Gastrocnemius medialis (tissue), 4 donors: ENCODE measurements around the gene FAM168A. TPM values are rescaled to one million over a fixed set of nuclear protein-coding genes. Genes with fewer than 3 reads are reported as not detected.

ENCODE experiments used
- ATAC-seq, 2 donors: fragments of 150-250 bp; one replicate each; pipeline ENCODE4 v1.9.1; 2016
- DNase-seq, 2 donors: peaks; one replicate each; pipeline ENCODE4 v3.0.0-alpha.2; 2019
- H3K27ac ChIP-seq, 4 donors: fragments of 200-600 bp; sonication (generic); 1 replicate in 1 of 4; 2 replicates in 3 of 4; pipeline ENCODE4 v1.5.1; 2016 to 2018; ENCODE audit warnings: mild to moderate bottlenecking in 2 of 4, moderate library complexity in 1 of 4
- H3K27me3 ChIP-seq, 3 donors: fragments of 200-600 bp; sonication (generic) in 2 of 3; 1 replicate in 1 of 3; 2 replicates in 2 of 3; pipeline versions ENCODE4 v1.5.1 to v1.6.0; 2016 to 2019; ENCODE audit warnings: mild to moderate bottlenecking in 1 of 3, moderate library complexity in 1 of 3
- H3K36me3 ChIP-seq, 2 donors: fragments of 200-600 bp; sonication (generic) in 1 of 2; one replicate each; pipeline ENCODE4 v1.5.1; 2017 to 2018
- H3K4me1 ChIP-seq, 2 donors: fragments of 200-600 bp; sonication (generic) in 1 of 2; one replicate each; pipeline ENCODE4 v1.5.1; 2016 to 2017; ENCODE audit warnings: mild to moderate bottlenecking in 2 of 2
- H3K4me3 ChIP-seq, 4 donors: fragments of 200-600 bp; sonication (generic) in 3 of 4; 1 replicate in 1 of 4; 2 replicates in 3 of 4; pipeline ENCODE4 v1.5.1; 2016 to 2019; ENCODE audit warnings: mild to moderate bottlenecking in 2 of 4
- H3K9me3 ChIP-seq, 3 donors: fragments of 200-600 bp; sonication (generic) in 2 of 3; 1 replicate in 1 of 3; 2 replicates in 2 of 3; pipeline ENCODE4 v1.5.1; 2016 to 2019
- POLR2A ChIP-seq, 2 donors: fragments of 450-650 bp; IDR thresholded peaks; one replicate each; pipeline ENCODE4 v1.6.1; 2017; ENCODE audit warnings: antibody characterized with exemption in 2 of 2, mild to moderate bottlenecking in 2 of 2, moderate library complexity in 2 of 2
- in situ Hi-C, 4 donors: fragments of 200-750 bp; cut with MboI; loops; one replicate each; pipeline versions ENCODE4 v1.15.0 to v1.8.0; 2017; ENCODE audit warnings: low sequenced_read_pairs in 4 of 4
- intact Hi-C: fragments of 100-400 bp; cut with DNase I; formaldehyde crosslinking; loops from one replicate; pipeline ENCODE4 v1.15.1; 2023; ENCODE audit warnings: low total_unique reads
- total RNA-seq, 4 donors: library from RNA; depleted of rRNA; stranded (reverse); fragments of >200 nt; gene quantifications; one replicate each; pipeline versions ENCODE4 v1.1.0 to v1.2.3, GENCODE V29; 2016
- TF ChIP-seq, protein P1 (sequence below), 5 experiments: fragments of 450-650 bp in 3 of 5; fragments of 200-600 bp in 2 of 5; sonication (generic) in 2 of 5; IDR thresholded peaks in 4 of 5; conservative IDR thresholded peaks in 1 of 5; 1 replicate in 4 of 5; 2 replicates in 1 of 5; pipeline ENCODE4 v1.5.1; 2016 to 2019; ENCODE audit warnings: antibody characterized with exemption in 5 of 5, mild to moderate bottlenecking in 3 of 5, moderate library complexity in 3 of 5

The FAM168A gene
- total RNA-seq, 4 donors from 2014 or later = 15.9 to 29.3 (median 21.4) TPM

GRCh38 chr11:73525611-73526010 lies 72.3 kb downstream of the FAM168A start:
- in situ Hi-C loops (no loop called here), intact Hi-C loops (no loop called here)
- ATAC-seq = no peak
- DNase-seq = no peak
- Histone ChIP-seq H3K9me3 (no peaks in the 10 kb centered on the region), H3K4me3 (no peak overlapping the region), H3K27ac (no peak overlapping the region), H3K27me3 (no peaks in the 10 kb centered on the region), H3K36me3 (no peaks in the 10 kb centered on the region), H3K4me1 (peaks cover 16 to 52% of the 10 kb centered on the region in 2 donors)
- no peak for TF ChIP-seq POLR2A (IDR thresholded peaks at IDR 0.05)
- TF ChIP-seq, protein P1, sequence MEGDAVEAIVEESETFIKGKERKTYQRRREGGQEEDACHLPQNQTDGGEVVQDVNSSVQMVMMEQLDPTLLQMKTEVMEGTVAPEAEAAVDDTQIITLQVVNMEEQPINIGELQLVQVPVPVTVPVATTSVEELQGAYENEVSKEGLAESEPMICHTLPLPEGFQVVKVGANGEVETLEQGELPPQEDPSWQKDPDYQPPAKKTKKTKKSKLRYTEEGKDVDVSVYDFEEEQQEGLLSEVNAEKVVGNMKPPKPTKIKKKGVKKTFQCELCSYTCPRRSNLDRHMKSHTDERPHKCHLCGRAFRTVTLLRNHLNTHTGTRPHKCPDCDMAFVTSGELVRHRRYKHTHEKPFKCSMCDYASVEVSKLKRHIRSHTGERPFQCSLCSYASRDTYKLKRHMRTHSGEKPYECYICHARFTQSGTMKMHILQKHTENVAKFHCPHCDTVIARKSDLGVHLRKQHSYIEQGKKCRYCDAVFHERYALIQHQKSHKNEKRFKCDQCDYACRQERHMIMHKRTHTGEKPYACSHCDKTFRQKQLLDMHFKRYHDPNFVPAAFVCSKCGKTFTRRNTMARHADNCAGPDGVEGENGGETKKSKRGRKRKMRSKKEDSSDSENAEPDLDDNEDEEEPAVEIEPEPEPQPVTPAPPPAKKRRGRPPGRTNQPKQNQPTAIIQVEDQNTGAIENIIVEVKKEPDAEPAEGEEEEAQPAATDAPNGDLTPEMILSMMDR (IDR thresholded peaks at IDR 0.05 in 4 of 5, conservative IDR thresholded peaks at IDR 0.05 in 1 of 5) = no peak

GRCh38 chr11:73524774-73525173 lies 73.1 kb downstream of the FAM168A start:
- no peak for DNase-seq
- Histone ChIP-seq H3K9me3 (no peaks in the 10 kb centered on the region), H3K36me3 (no peaks in the 10 kb centered on the region), H3K27me3 (no peaks in the 10 kb centered on the region), H3K4me1 (peaks cover 16 to 52% of the 10 kb centered on the region in 2 donors), H3K4me3 (no peak overlapping the region), H3K27ac (no peak overlapping the region)
- no peak for ATAC-seq
- in situ Hi-C loops = no loop called here
- no peak for TF ChIP-seq POLR2A (IDR thresholded peaks at IDR 0.05)
- TF ChIP-seq, protein P1 (IDR thresholded peaks at IDR 0.05 in 4 of 5, conservative IDR thresholded peaks at IDR 0.05 in 1 of 5) = no peak
- intact Hi-C loops = no loop called here

DNA sequence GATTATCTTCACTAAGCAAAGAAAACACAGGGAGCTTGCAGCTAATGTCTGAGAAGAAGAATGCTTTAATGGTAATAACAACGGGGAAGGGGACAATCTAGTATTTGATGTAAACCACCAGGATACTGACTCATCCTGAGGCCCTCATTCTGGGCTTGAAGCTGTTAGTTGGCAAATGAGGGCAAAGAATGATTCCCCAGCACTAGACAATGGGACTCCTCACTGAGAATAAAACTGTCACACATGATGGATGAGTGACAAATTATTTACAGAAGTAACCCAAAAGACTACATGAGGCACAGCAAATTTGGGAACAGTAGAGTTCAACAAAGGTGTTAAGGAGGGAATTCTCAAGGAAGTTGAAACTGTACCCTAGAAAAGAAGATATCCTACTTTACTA lies 76.3 kb downstream of the FAM168A start:
- in situ Hi-C loops (no loop called here), intact Hi-C loops (no loop called here)
- ATAC-seq = no peak
- Histone ChIP-seq H3K9me3 (no peaks in the 10 kb centered on the region), H3K4me1 (peaks cover 0 to 23% of the 10 kb centered on the region in 2 donors), H3K27ac (no peak overlapping the region), H3K27me3 (no peaks in the 10 kb centered on the region), H3K4me3 (no peak overlapping the region), H3K36me3 (no peaks in the 10 kb centered on the region)
- TF ChIP-seq, protein P1 (IDR thresholded peaks at IDR 0.05 in 4 of 5, conservative IDR thresholded peaks at IDR 0.05 in 1 of 5) = no peak
- no peak for DNase-seq

DNA sequence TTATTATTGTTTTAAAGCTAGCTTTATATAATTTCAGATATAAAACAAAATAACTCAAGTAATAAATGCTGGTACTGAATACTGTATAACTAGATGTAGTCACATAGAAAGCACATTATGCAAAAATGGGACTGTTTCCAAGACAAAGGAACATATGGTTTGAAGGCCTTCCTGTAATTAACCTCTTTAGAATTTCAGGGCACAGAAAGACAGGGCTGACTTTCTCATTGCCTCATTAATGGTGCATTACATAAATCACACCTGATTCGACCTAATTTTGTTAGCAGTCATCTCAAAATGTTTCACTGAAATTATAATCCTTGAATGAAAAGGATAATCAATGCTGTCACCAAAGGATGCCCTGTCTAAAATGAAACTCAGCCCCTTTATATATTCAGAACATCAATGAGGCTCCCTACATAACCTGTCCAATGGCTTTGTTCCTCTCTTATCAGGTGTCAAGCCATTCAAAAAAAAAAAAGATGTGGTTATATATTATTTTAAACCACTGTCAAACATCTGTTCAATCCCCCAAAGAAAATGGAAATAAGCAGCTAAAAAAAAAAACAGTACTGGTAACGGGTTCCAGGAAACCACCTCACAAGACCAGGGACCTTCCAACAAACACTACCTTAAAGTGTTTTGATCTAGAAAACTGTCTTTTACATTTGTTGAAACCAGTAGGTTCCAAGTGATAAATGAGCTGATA lies 77.4 kb downstream of the FAM168A start:
- Histone ChIP-seq H3K27ac (no peak overlapping the region), H3K36me3 (no peaks in the 10 kb centered on the region), H3K27me3 (no peaks in the 10 kb centered on the region), H3K4me3 (no peak overlapping the region), H3K4me1 (peaks cover 0 to 13% of the 10 kb centered on the region in 2 donors), H3K9me3 (no peaks in the 10 kb centered on the region)
- no peak for DNase-seq
- TF ChIP-seq, protein P1 (IDR thresholded peaks at IDR 0.05 in 4 of 5, conservative IDR thresholded peaks at IDR 0.05 in 1 of 5) = no peak
- no peak for TF ChIP-seq POLR2A (IDR thresholded peaks at IDR 0.05)
- no peak for ATAC-seq
- in situ Hi-C loops = no loop called here
- intact Hi-C loops = no loop called here

DNA sequence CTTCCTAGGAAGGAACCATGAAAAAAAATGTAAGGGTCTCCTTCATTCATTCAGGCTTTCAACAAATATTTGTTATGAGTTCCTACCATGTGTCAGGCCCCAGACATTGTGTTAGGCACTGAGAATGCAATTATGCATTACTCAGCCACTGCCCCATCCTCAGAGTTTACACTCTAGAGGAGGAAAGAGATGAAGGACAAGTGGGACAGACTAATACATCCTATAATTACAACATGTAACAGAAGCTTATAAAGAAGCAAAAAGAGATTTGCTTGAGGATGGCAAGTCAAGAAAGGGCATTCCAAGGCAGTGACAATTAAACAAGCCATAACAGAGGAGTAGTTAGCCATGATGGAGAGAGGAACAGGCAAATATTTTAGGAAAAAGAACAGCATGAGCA lies 78.6 kb downstream of the FAM168A start:
- intact Hi-C loops = no loop called here
- Histone ChIP-seq H3K36me3 (no peaks in the 10 kb centered on the region), H3K4me1 (peaks cover 0 to 13% of the 10 kb centered on the region in 2 donors), H3K27ac (no peak overlapping the region), H3K9me3 (no peaks in the 10 kb centered on the region), H3K27me3 (no peaks in the 10 kb centered on the region), H3K4me3 (no peak overlapping the region)
- in situ Hi-C loops = no loop called here
- TF ChIP-seq, protein P1 (IDR thresholded peaks at IDR 0.05 in 4 of 5, conservative IDR thresholded peaks at IDR 0.05 in 1 of 5) = no peak
- no peak for TF ChIP-seq POLR2A (IDR thresholded peaks at IDR 0.05)
- DNase-seq = no peak
- ATAC-seq = no peak
